Thyroid gland (tissue), 4 donors: Measurements from ENCODE around the gene ALX1. TPM values are rescaled to one million over a fixed set of nuclear protein-coding genes. Genes with fewer than 3 reads are reported as not detected.

Source experiments
- DNase-seq, 2 donors: peaks; one replicate each; pipeline ENCODE4 v3.0.0-alpha.2; 2019
- H3K27ac ChIP-seq, 3 donors: fragments of 200-600 bp; sonication (generic); 1 replicate in 2 of 3; 2 replicates in 1 of 3; pipeline ENCODE4 v1.5.1; 2016 to 2019; ENCODE audit warnings: mild to moderate bottlenecking in 1 of 3, moderate library complexity in 1 of 3
- H3K27me3 ChIP-seq: fragments of 200-600 bp; sonication (generic); one replicate; pipeline ENCODE4 v1.5.1; 2019
- H3K36me3 ChIP-seq, 2 donors: fragments of 200-600 bp; sonication (generic); one replicate each; pipeline ENCODE4 v1.5.1; 2016 to 2019
- H3K4me1 ChIP-seq, 2 donors: fragments of 200-600 bp; sonication (generic); one replicate each; pipeline ENCODE4 v1.5.1; 2017 to 2019
- H3K4me3 ChIP-seq, 3 donors: fragments of 200-600 bp; sonication (generic); replicated peaks in 1 of 3; 1 replicate in 2 of 3; 2 replicates in 1 of 3; pipeline ENCODE4 v1.5.1; 2016; ENCODE audit warnings: mild to moderate bottlenecking in 1 of 3
- H3K9me3 ChIP-seq: fragments of 200-600 bp; sonication (generic); one replicate; pipeline ENCODE4 v1.5.1; 2017
- CTCF ChIP-seq, 6 experiments: fragments of 200-600 bp in 3 of 6; fragments of 450-650 bp in 3 of 6; sonication (generic) in 3 of 6; IDR thresholded peaks; one replicate each; pipeline ENCODE4 v1.5.1; 2016 to 2019; ENCODE audit warnings: antibody characterized with exemption in 6 of 6, mild to moderate bottlenecking in 2 of 6, inconsistent platforms in 1 of 6, moderate library complexity in 1 of 6
- POLR2A ChIP-seq, 2 donors: fragments of 450-650 bp; IDR thresholded peaks; one replicate each; pipeline ENCODE4 v1.6.1; 2017; ENCODE audit warnings: antibody characterized with exemption in 2 of 2, mild to moderate bottlenecking in 2 of 2, moderate library complexity in 1 of 2
- WGBS, 2 donors: methylation state at CpG; one replicate each; pipeline ENCODE4 v1.1.5; 2017; 5-methylcytosine and 5-hydroxymethylcytosine counted together
- intact Hi-C: fragments of 100-400 bp; cut with DNase I; formaldehyde crosslinking; loops from one replicate; pipeline ENCODE4 v1.15.1; 2023
- total RNA-seq, 4 donors: library from RNA; depleted of rRNA; stranded (reverse); fragments of >200 nt; gene quantifications; one replicate each; pipeline ENCODE4 v1.2.3, GENCODE V29; 2016

ALX1 gene
- total RNA-seq, 4 donors from 2014 or later = 1.1 TPM; not detected in 3

DNA sequence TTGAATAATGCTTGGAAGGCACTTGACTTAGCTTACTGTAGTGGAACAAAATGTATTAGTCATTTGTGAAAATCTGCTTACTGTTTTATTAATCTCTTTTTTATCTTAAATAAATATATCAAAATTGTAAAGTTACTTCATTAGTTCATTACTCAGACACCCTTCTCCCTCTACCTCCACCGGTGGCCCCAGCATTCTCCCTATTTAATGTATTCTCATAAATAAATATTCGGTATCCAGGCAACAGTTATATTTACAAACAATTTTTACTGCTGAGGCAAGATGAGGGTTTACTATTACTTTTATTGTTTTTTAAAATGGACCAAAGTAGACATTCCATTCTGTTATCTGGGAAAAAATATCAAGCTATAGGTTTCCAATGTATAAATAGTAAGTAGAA, 19.6 kb upstream of the ALX1 start:
- TF ChIP-seq CTCF (IDR thresholded peaks at IDR 0.05) (no peak), POLR2A (IDR thresholded peaks at IDR 0.05) (no peak)
- no peaks in the 10 kb centered on the region for H3K36me3 ChIP-seq
- H3K4me3 ChIP-seq = no peak overlapping the region
- no peak overlapping the region for H3K27ac ChIP-seq
- H3K9me3 ChIP-seq = no peaks in the 10 kb centered on the region
- H3K27me3 ChIP-seq = no peaks in the 10 kb centered on the region
- 86% methylated on average over 2 of the region's 2 CpGs for WGBS, 2 donors
- no peaks in the 10 kb centered on the region for H3K4me1 ChIP-seq
- no peak for DNase-seq
- intact Hi-C loops = no loop called here

DNA sequence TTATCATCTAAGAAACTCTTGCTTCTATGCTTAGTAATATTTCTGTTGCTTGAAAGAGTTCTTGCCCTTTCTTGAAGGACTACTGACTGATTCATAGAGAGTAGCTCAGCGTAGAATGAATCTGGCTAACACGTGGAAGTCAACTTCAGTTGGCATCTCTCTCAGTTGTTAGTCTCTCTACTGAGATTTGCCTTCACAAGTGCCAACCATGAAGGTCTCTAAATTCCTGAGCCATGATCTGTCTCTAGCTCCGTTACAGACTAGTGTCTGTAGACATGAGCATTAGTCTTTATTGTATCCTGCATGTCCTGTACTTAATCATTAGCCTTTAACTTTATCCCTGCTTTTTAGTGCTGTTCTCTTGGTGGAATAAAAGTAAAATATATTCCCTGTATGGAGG, 19.1 kb upstream of the ALX1 start:
- no peaks in the 10 kb centered on the region for H3K4me1 ChIP-seq
- no peaks in the 10 kb centered on the region for H3K36me3 ChIP-seq
- 67 to 68% methylated on average over 3 of the region's 3 CpGs for WGBS, 2 donors
- no peak overlapping the region for H3K4me3 ChIP-seq
- no peak for TF ChIP-seq POLR2A (IDR thresholded peaks at IDR 0.05)
- TF ChIP-seq CTCF (IDR thresholded peaks at IDR 0.05) = no peak
- intact Hi-C loops = no loop called here
- DNase-seq = no peak
- H3K9me3 ChIP-seq = no peaks in the 10 kb centered on the region
- no peak overlapping the region for H3K27ac ChIP-seq
- H3K27me3 ChIP-seq = no peaks in the 10 kb centered on the region

DNA sequence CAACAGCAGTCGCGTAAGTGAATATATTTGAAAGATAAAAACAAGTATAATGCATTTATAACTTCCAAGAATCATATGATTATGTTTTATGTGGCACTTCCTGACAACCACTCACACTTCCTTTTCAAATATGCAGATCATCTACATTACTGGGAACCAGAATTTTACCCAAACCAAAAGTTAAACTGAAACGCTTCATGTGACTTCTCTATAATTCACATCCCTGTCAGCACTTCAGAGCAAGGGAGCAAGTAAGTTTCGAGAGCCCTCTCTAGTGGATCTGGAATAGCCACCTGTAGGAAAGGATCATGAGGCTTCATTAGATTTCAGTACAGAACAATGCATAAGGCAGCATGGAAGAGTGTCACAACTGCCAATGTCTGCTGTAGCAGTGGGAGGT, 13.7 kb upstream of the ALX1 start:
- DNase-seq = no peak
- Histone ChIP-seq H3K27ac (no peak overlapping the region), H3K36me3 (no peaks in the 10 kb centered on the region), H3K27me3 (no peaks in the 10 kb centered on the region), H3K9me3 (no peaks in the 10 kb centered on the region), H3K4me3 (no peak overlapping the region), H3K4me1 (no peaks in the 10 kb centered on the region)
- TF ChIP-seq POLR2A (IDR thresholded peaks at IDR 0.05) (no peak), CTCF (IDR thresholded peaks at IDR 0.05) (no peak)
- intact Hi-C loops = no loop called here
- 67 to 72% methylated on average over 4 of the region's 4 CpGs for WGBS, 2 donors

GRCh38 chr12:85273381-85274314, 6.4 kb upstream of the ALX1 start:
- intact Hi-C loops = no loop called here
- no peak overlapping the region for H3K4me3 ChIP-seq
- 9 to 12% methylated on average over 36 to 37 of the region's 37 CpGs for WGBS, 2 donors
- no peak overlapping the region for H3K27ac ChIP-seq
- H3K27me3 ChIP-seq = peaks cover 33% of the 10 kb centered on the region
- H3K36me3 ChIP-seq = no peaks in the 10 kb centered on the region
- no peaks in the 10 kb centered on the region for H3K9me3 ChIP-seq
- H3K4me1 ChIP-seq = no peaks in the 10 kb centered on the region
- no peak for TF ChIP-seq CTCF (IDR thresholded peaks at IDR 0.05)
- TF ChIP-seq POLR2A (IDR thresholded peaks at IDR 0.05) = no peak
- no peak for DNase-seq

DNA sequence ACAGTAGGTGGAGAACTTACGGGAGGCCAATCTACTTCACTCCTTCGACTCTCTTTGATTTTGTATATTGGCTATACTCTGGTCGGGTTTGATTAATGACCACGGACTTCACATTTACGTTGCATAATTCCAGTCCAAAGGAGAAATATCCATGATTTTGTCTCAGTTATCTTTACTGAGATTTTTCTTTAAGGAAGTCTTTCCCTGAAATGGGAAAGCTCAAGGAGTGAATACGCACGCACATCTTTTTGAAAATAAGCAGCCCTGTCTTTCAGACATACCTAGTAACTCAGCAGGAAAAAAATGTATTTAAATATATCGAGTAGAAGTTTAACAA, 5.7 kb upstream of the ALX1 start:
- 12 to 18% methylated on average over 8 of the region's 8 CpGs for WGBS, 2 donors
- DNase-seq = no peak
- H3K4me1 ChIP-seq = peaks cover 0 to 1% of the 10 kb centered on the region in 2 donors
- no peaks in the 10 kb centered on the region for H3K9me3 ChIP-seq
- no peak overlapping the region for H3K27ac ChIP-seq
- no peak overlapping the region for H3K4me3 ChIP-seq
- intact Hi-C loops = no loop called here
- no peaks in the 10 kb centered on the region for H3K36me3 ChIP-seq
- H3K27me3 ChIP-seq = peaks cover 40% of the 10 kb centered on the region
- TF ChIP-seq CTCF (IDR thresholded peaks at IDR 0.05) (no peak), POLR2A (IDR thresholded peaks at IDR 0.05) (no peak)
